ENCODE measurements around the gene AP3S2. TPM values are rescaled to one million over a fixed set of nuclear protein-coding genes. Genes with fewer than 3 reads are reported as not detected.

Gene AP3S2
- total and polyA plus RNA-seq, 2 of the 4 experiments (the other 2 are of a cell fraction), result 12.6 to 34.1 TPM

DNA sequence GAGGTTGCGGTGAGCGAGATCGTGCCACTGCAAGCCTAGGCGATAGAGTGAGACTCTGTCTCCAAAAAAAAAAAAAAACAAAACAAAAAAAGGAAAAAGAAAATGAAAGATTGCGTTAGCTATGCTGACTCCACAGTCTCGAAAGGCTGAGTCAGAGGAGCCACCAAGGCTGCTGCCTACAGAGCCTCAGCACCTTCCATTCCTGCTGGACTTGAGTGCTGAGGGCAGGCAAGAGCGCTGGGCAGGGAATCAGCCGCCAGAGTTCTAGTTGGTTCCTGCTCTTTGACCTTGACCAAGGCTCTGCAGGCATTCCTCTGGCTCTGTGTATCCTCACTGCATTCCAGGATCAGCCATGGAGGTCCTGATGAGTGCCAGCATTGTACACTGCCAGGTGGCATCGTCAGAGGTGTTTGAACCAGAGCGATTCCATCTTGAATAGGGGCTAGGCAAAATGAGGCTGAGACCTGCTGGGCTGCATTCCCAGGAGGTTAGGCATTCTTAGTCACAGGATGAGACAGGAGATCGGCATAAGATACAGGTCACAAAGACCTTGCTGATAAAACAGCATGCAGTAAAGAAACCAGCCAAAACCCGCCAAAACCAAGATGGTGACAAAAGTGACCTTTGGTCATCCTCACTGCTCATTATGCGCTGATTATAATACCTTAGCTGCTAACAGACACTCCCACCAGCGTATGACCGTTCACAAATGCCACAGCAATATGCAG lies 111.7 kb downstream of the AP3S2 start:
- peak; percentile 57 for DNase-seq
- intact Hi-C loops (cut with micrococcal nuclease), result no loop called here

More for the DNA sequence above, 111.7 kb downstream of the AP3S2 start:
- Histone ChIP-seq H3K36me3 (ENCODE audit: control insufficient read depth, insufficient read depth, low read length) (peaks cover 4% of the 10 kb centered on the region; the same call in 1 of the 2 replicates), H2BK20ac (ENCODE audit: low read depth, low read length) (no peak overlapping the region), H3K4me3 (ENCODE audit: insufficient read depth, low read depth, low read length) (no peak overlapping the region), H4K8ac (ENCODE audit: low read depth in 2 of 2, low read length in 2 of 2) (no peak overlapping the region), H4K91ac (ENCODE audit: insufficient read depth, low read depth, low read length) (no peak overlapping the region), H3K18ac (ENCODE audit: low read depth, low read length) (no peak overlapping the region), H3K9ac (ENCODE audit: low read depth, low read length) (no peak overlapping the region), H2BK5ac (ENCODE audit: low read depth, low read length, poor library complexity, severe bottlenecking) (no peak overlapping the region), H3K4me1 (ENCODE audit: control insufficient read depth, insufficient read depth, low read length) (peaks cover 10% of the 10 kb centered on the region), H2BK120ac (ENCODE audit: low read depth, low read length) (no peak overlapping the region), H2AFZ (replicated peaks; ENCODE audit: low read length, poor library complexity) (no peak overlapping the region), H3K9me1 (ENCODE audit: insufficient read depth, low read length) (no peaks in the 10 kb centered on the region; the same call in 1 of the 2 replicates), H4K20me1 (ENCODE audit: insufficient read depth, low read length) (no peaks in the 10 kb centered on the region), H3K27me3 (ENCODE audit: control insufficient read depth, insufficient read depth, low read length) (no peaks in the 10 kb centered on the region), H3K27ac (ENCODE audit: insufficient read depth, low read length) (no peak overlapping the region), H2AK9ac (replicated peaks; ENCODE audit: low read depth, low read length, poor library complexity) (no peak overlapping the region), H3K79me1 (ENCODE audit: low read depth in 1 of 2, low read length in 2 of 2) (no peaks in the 10 kb centered on the region), H3K23ac (ENCODE audit: low read depth, low read length) (no peak overlapping the region), H3K4ac (ENCODE audit: low read depth, low read length) (no peak overlapping the region), H2AK5ac (ENCODE audit: low read depth, low read length) (no peak overlapping the region), H3K4me2 (ENCODE audit: low read depth, low read length) (no peak overlapping the region), H3K14ac (replicated peaks; ENCODE audit: low read depth, low read length) (no peak overlapping the region), H3K56ac (ENCODE audit: extremely low read depth, insufficient read depth, low read length) (no peak overlapping the region), H4K5ac (ENCODE audit: low read depth, low read length) (no peak overlapping the region), H2BK15ac (ENCODE audit: low read depth, low read length) (no peak overlapping the region), H3K9me3 (ENCODE audit: control insufficient read depth, insufficient read depth, low read length) (no peaks in the 10 kb centered on the region)
- dilution Hi-C loops (cut with HindIII; ENCODE audit: low sequenced_read_pairs, unreplicated experiment) (no loop called here), in situ Hi-C loops (cut with MboI; ENCODE audit: low sequenced_read_pairs) (no loop called here)
- BruUV-seq (replicated peaks), result no TSS peak
- peak; percentile 78 for ATAC-seq (ENCODE audit: low read depth)
- WGBS, 2 experiments (ENCODE audit: extremely low coverage in 2 of 2, insufficient read length in 1 of 2), result 60% methylated on average over 6 of the region's 15 CpGs; no CpG with 5 or more reads in 1 of the 2 experiments
- TF ChIP-seq NFE2L2 (IDR thresholded peaks at IDR 0.05; ENCODE audit: low read depth, low read length), result no peak; the same call in 1 of the 2 replicates
- TF ChIP-seq CEBPB (IDR thresholded peaks at IDR 0.05; ENCODE audit: low read depth, low read length), result peak; percentile 63; the same call in 1 of the 2 replicates
- TF ChIP-seq MXI1 (IDR thresholded peaks at IDR 0.05; ENCODE audit: borderline replicate concordance, low read depth, low read length), result no peak
- peak; percentile 79 for TF ChIP-seq MAFK (IDR thresholded peaks at IDR 0.05; ENCODE audit: low read depth, low read length)
- TF ChIP-seq MAZ (IDR thresholded peaks at IDR 0.05; ENCODE audit: borderline replicate concordance, low read depth, low read length), result no peak
- no peak for TF ChIP-seq RCOR1 (IDR thresholded peaks at IDR 0.05; ENCODE audit: insufficient replicate concordance, low read length)
- TF ChIP-seq RFX5 (IDR thresholded peaks at IDR 0.05; ENCODE audit: low read depth, low read length), result no peak
- TF ChIP-seq, protein P1, sequence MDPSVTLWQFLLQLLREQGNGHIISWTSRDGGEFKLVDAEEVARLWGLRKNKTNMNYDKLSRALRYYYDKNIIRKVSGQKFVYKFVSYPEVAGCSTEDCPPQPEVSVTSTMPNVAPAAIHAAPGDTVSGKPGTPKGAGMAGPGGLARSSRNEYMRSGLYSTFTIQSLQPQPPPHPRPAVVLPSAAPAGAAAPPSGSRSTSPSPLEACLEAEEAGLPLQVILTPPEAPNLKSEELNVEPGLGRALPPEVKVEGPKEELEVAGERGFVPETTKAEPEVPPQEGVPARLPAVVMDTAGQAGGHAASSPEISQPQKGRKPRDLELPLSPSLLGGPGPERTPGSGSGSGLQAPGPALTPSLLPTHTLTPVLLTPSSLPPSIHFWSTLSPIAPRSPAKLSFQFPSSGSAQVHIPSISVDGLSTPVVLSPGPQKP (IDR thresholded peaks at IDR 0.05; ENCODE audit: borderline replicate concordance, low read depth, low read length), result no peak
- POLR2A ChIA-PET (ENCODE audit: unreplicated experiment), result no interaction called here
- CTCF ChIA-PET, result interaction anchor here (1.0 kb wide), 1 partner anchor 21 kb away, joined by 5 read pairs; no protein-coding TSS in a partner anchor
